ENCODE measurements around the gene MTRFR. TPM values are rescaled to one million over a fixed set of nuclear protein-coding genes. Genes with fewer than 3 reads are reported as not detected.
"Not testable (repeated sequence)": the region's sequence is repeated elsewhere in the genome, so short reads cannot be mapped to it uniquely, and the experiment has no call there.

MTRFR gene
- total RNA-seq, 1 donor from 2014 or later = 12.1 TPM

GRCh38 chr12:123248996-123249741 is 15.9 kb downstream of the MTRFR start:
- not testable (repeated sequence) for DNase-seq (ENCODE audit: low read depth, low spot score)

GRCh38 chr12:123250471-123251383 is 17.5 kb downstream of the MTRFR start:
- no peak for DNase-seq (ENCODE audit: low read depth, low spot score)

- DNase-seq (ENCODE audit: low read depth, low spot score) = no peak
Observed at GRCh38 chr12:123251403-123252076, 18.3 kb downstream of the MTRFR start.

- DNase-seq (ENCODE audit: low read depth, low spot score) = not testable (repeated sequence)
Observed at GRCh38 chr12:123252365-123252764, 19.1 kb downstream of the MTRFR start.

- no peak for DNase-seq (ENCODE audit: low read depth, low spot score)
Observed at GRCh38 chr12:123253641-123254459, 20.6 kb downstream of the MTRFR start.

GRCh38 chr12:123254853-123255446 is 21.7 kb downstream of the MTRFR start:
- no peak for DNase-seq (ENCODE audit: low read depth, low spot score)

GRCh38 chr12:123258593-123258992 is 25.4 kb downstream of the MTRFR start:
- DNase-seq (ENCODE audit: low read depth, low spot score) = no peak

- DNase-seq (ENCODE audit: low read depth, low spot score) = no peak
Observed at GRCh38 chr12:123260081-123260480, 26.8 kb downstream of the MTRFR start.

GRCh38 chr12:123261196-123261595 is 28.0 kb downstream of the MTRFR start:
- DNase-seq (ENCODE audit: low read depth, low spot score) = no peak

GRCh38 chr12:123263196-123263817 is 30.1 kb downstream of the MTRFR start:
- DNase-seq (ENCODE audit: low read depth, low spot score) = no peak

GRCh38 chr12:123264642-123265041 is 31.4 kb downstream of the MTRFR start:
- DNase-seq (ENCODE audit: low read depth, low spot score) = no peak

GRCh38 chr12:123265851-123266678 is 32.8 kb downstream of the MTRFR start:
- DNase-seq (ENCODE audit: low read depth, low spot score) = no peak

GRCh38 chr12:123266679-123267277 is 33.5 kb downstream of the MTRFR start:
- no peak for DNase-seq (ENCODE audit: low read depth, low spot score)

- no peak for DNase-seq (ENCODE audit: low read depth, low spot score)
Observed at GRCh38 chr12:123267335-123267920, 34.2 kb downstream of the MTRFR start.

GRCh38 chr12:123267991-123268843 is 35.0 kb downstream of the MTRFR start:
- no peak for DNase-seq (ENCODE audit: low read depth, low spot score)

GRCh38 chr12:123268850-123269249 is 35.6 kb downstream of the MTRFR start:
- DNase-seq (ENCODE audit: low read depth, low spot score) = no peak

GRCh38 chr12:123269395-123269892 is 36.2 kb downstream of the MTRFR start:
- DNase-seq (ENCODE audit: low read depth, low spot score) = no peak
